Activated CD4-positive, CD25-positive, alpha-beta regulatory T cell (primary cell): ENCODE measurements around the gene SNX21.
A peak's percentile ranks its signal among the peaks of the same experiment; 100 is the strongest.
"Not testable (repeated sequence)": the region's sequence is repeated elsewhere in the genome, so short reads cannot be mapped to it uniquely, and the experiment has no call there.

Source experiments
- DNase-seq, 4 experiments: peaks; one replicate each; lab custom pipeline; 2025; lab: John Stamatoyannopoulos, UW

The SNX21 gene

GRCh38 chr20:45833030-45833882 is at the start of gene SNX21:
SNX21 (plus strand) TSS chr20:45833799; CDS start chr20:45833920, 121 bp downstream.
- no peak for DNase-seq

- DNase-seq: no peak
Observed at GRCh38 chr20:45788351-45788750, 45.2 kb upstream of the SNX21 start.

GRCh38 chr20:45792317-45793118 is 41.1 kb upstream of the SNX21 start:
- DNase-seq: no peak

- no peak for DNase-seq
Observed at GRCh38 chr20:45796337-45797065, 37.1 kb upstream of the SNX21 start.

- DNase-seq: not testable (repeated sequence)
Observed at GRCh38 chr20:45797510-45797909, 36.1 kb upstream of the SNX21 start.

GRCh38 chr20:45797955-45798354 is 35.6 kb upstream of the SNX21 start:
- not testable (repeated sequence) for DNase-seq

- DNase-seq: peak; percentile 10 to 39 (median 33)
Observed at GRCh38 chr20:45798935-45799642, 34.5 kb upstream of the SNX21 start.

GRCh38 chr20:45801851-45802250 is 31.7 kb upstream of the SNX21 start:
- no peak for DNase-seq

GRCh38 chr20:45810191-45810970 is 23.2 kb upstream of the SNX21 start:
- DNase-seq: no peak

- DNase-seq: peak; percentile 80 to 88 (median 85)
Observed at GRCh38 chr20:45812157-45813005, 21.2 kb upstream of the SNX21 start, which contains the start of gene UBE2C. UBE2C (plus strand) TSS chr20:45812644; CDS start chr20:45812696, 52 bp downstream.

GRCh38 chr20:45813006-45813340 is 20.6 kb upstream of the SNX21 start:
- no peak for DNase-seq

- no peak for DNase-seq
Observed at GRCh38 chr20:45813489-45813888, 20.1 kb upstream of the SNX21 start.

GRCh38 chr20:45814314-45814713 is 19.3 kb upstream of the SNX21 start:
- no peak for DNase-seq

- DNase-seq: no peak
Observed at GRCh38 chr20:45816951-45817350, 16.6 kb upstream of the SNX21 start.

- DNase-seq: no peak
Observed at GRCh38 chr20:45817376-45818194, 16.0 kb upstream of the SNX21 start.

- no peak for DNase-seq
Observed at GRCh38 chr20:45818239-45818638, 15.4 kb upstream of the SNX21 start.

- DNase-seq: no peak
Observed at GRCh38 chr20:45819466-45819865, 14.1 kb upstream of the SNX21 start.

- DNase-seq: no peak
Observed at GRCh38 chr20:45821947-45822346, 11.7 kb upstream of the SNX21 start.

GRCh38 chr20:45822857-45823256 is 10.7 kb upstream of the SNX21 start:
- peak in 1 of 4 experiments; percentile 3 for DNase-seq
